HepG2 (cell line): ENCODE measurements around the gene AUNIP.

Experiments used
- ASH2L ChIP-seq: fragments of 300-600, 200-600 bp; sonication (generic); IDR thresholded peaks from 2 replicates; pipeline ENCODE4 v1.7.0; 2017; ENCODE audit warnings: low read depth, mild to moderate bottlenecking, moderate library complexity, mixed read lengths, low read length; ENCODE audit not compliant: insufficient read length
- CHD2 ChIP-seq: IDR thresholded peaks from 2 replicates; pipeline ENCODE4 v1.6.1; 2011; ENCODE audit warnings: low read depth, low read length, improper control_type of control experiment
- CREM ChIP-seq, 2 experiments: sonication (generic) in 1 of 2; formaldehyde crosslinking in 1 of 2; IDR thresholded peaks; 2 replicates each; pipeline versions ENCODE4 v1.4.0 to v1.6.1; 2016 to 2020; ENCODE audit warnings: antibody characterized with exemption in 1 of 2, mild to moderate bottlenecking in 1 of 2, missing genetic modification reagents in 1 of 2
- GATAD2A ChIP-seq: IDR thresholded peaks from 2 replicates; pipeline ENCODE4 v1.6.1; 2016
- MXD4 ChIP-seq: IDR thresholded peaks from 2 replicates; pipeline ENCODE4 v1.6.1; 2016; ENCODE audit warnings: mild to moderate bottlenecking, missing biosample characterization, missing genetic modification reagents
- MXI1 ChIP-seq: IDR thresholded peaks from 3 replicates; pipeline ENCODE4 v1.6.1; 2012; ENCODE audit warnings: low read depth, low read length, inconsistent platforms, borderline replicate concordance
- SMC3 ChIP-seq: IDR thresholded peaks from 2 replicates; pipeline ENCODE4 v1.6.1; 2011; ENCODE audit warnings: low read length, improper control_type of control experiment
- ZNF605 ChIP-seq: sonication (generic); formaldehyde crosslinking; IDR thresholded peaks from 2 replicates; pipeline ENCODE4 v1.8.0; 2022; ENCODE audit warnings: mild to moderate bottlenecking, missing genetic modification reagents
- ZNF674 ChIP-seq: sonication (generic); formaldehyde crosslinking; IDR thresholded peaks from 2 replicates; pipeline ENCODE4 v1.5.0; 2020; ENCODE audit warnings: low read depth, mild to moderate bottlenecking, missing genetic modification reagents
- TF ChIP-seq, protein P1 (sequence below), 2 experiments: IDR thresholded peaks; 2 replicates each; pipeline ENCODE4 v1.6.1; 2011 to 2012; ENCODE audit warnings: low read length in 2 of 2, borderline replicate concordance in 1 of 2, low read depth in 1 of 2, mild to moderate bottlenecking in 1 of 2, moderate library complexity in 1 of 2
- TF ChIP-seq, protein P2 (sequence below), 2 experiments: sonication (generic) in 1 of 2; formaldehyde crosslinking in 1 of 2; IDR thresholded peaks; 2 replicates each; pipeline versions ENCODE4 v1.5.1 to v1.6.1; 2011 to 2020; ENCODE audit warnings: borderline replicate concordance in 1 of 2, low read depth in 1 of 2, low read length in 1 of 2, mild to moderate bottlenecking in 1 of 2, missing genetic modification reagents in 1 of 2, moderate library complexity in 1 of 2

DNA sequence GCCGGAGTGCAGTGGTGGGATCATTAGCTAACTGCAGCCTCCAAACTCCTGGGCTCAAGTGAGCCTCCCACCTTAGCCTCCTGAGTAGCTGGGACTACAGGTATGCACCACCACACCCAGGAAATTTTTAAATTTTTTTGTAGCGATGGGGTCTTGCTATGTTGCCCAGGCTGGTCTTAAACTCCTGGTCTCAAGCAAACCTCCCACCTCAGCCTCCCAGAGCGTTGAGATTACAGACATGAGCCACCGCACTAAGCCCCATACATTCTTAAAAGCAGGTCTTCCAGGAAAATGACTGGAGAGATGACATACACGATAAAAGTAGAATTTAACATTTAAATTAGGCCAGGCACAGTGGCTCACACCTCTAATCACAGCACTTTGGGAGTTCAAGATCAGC is 26.1 kb downstream of the AUNIP start:
- TF ChIP-seq MXD4 (CRISPR knock-in tag) (no peak), ASH2L (no peak), ZNF674 (CRISPR knock-in tag) (no peak), MXI1 (no peak), GATAD2A (CRISPR knock-in tag) (no peak), CREM (IDR thresholded peaks at IDR 0.05) (no peak), CREM (CRISPR knock-in tag; IDR thresholded peaks at IDR 0.05) (no peak), SMC3 (no peak), ZNF605 (CRISPR knock-in tag) (no peak), CHD2 (no peak)
- TF ChIP-seq, protein P1, sequence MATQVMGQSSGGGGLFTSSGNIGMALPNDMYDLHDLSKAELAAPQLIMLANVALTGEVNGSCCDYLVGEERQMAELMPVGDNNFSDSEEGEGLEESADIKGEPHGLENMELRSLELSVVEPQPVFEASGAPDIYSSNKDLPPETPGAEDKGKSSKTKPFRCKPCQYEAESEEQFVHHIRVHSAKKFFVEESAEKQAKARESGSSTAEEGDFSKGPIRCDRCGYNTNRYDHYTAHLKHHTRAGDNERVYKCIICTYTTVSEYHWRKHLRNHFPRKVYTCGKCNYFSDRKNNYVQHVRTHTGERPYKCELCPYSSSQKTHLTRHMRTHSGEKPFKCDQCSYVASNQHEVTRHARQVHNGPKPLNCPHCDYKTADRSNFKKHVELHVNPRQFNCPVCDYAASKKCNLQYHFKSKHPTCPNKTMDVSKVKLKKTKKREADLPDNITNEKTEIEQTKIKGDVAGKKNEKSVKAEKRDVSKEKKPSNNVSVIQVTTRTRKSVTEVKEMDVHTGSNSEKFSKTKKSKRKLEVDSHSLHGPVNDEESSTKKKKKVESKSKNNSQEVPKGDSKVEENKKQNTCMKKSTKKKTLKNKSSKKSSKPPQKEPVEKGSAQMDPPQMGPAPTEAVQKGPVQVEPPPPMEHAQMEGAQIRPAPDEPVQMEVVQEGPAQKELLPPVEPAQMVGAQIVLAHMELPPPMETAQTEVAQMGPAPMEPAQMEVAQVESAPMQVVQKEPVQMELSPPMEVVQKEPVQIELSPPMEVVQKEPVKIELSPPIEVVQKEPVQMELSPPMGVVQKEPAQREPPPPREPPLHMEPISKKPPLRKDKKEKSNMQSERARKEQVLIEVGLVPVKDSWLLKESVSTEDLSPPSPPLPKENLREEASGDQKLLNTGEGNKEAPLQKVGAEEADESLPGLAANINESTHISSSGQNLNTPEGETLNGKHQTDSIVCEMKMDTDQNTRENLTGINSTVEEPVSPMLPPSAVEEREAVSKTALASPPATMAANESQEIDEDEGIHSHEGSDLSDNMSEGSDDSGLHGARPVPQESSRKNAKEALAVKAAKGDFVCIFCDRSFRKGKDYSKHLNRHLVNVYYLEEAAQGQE (IDR thresholded peaks at IDR 0.05; ENCODE audit: borderline replicate concordance in 1 of 2, low read depth in 1 of 2, low read length in 2 of 2): no peak
- TF ChIP-seq, protein P2, sequence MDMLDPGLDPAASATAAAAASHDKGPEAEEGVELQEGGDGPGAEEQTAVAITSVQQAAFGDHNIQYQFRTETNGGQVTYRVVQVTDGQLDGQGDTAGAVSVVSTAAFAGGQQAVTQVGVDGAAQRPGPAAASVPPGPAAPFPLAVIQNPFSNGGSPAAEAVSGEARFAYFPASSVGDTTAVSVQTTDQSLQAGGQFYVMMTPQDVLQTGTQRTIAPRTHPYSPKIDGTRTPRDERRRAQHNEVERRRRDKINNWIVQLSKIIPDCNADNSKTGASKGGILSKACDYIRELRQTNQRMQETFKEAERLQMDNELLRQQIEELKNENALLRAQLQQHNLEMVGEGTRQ (IDR thresholded peaks at IDR 0.05; ENCODE audit: low read depth, low read length): no peak
- TF ChIP-seq, protein P2 (CRISPR knock-in tag; IDR thresholded peaks at IDR 0.05; ENCODE audit: borderline replicate concordance): no peak
